Thyroid gland (tissue), 4 donors: Measurements from ENCODE around the gene HSD3B7. TPM values are rescaled to one million over a fixed set of nuclear protein-coding genes. Genes with fewer than 3 reads are reported as not detected.
A peak's percentile ranks its signal among the peaks of the same experiment; 100 is the strongest.

ENCODE experiments used
- DNase-seq, 2 donors: peaks; one replicate each; pipeline ENCODE4 v3.0.0-alpha.2; 2019
- H3K27ac ChIP-seq, 3 donors: fragments of 200-600 bp; sonication (generic); 1 replicate in 2 of 3; 2 replicates in 1 of 3; pipeline ENCODE4 v1.5.1; 2016 to 2019; ENCODE audit warnings: mild to moderate bottlenecking in 1 of 3, moderate library complexity in 1 of 3
- H3K27me3 ChIP-seq: fragments of 200-600 bp; sonication (generic); one replicate; pipeline ENCODE4 v1.5.1; 2019
- H3K36me3 ChIP-seq, 2 donors: fragments of 200-600 bp; sonication (generic); one replicate each; pipeline ENCODE4 v1.5.1; 2016 to 2019
- H3K4me1 ChIP-seq, 2 donors: fragments of 200-600 bp; sonication (generic); one replicate each; pipeline ENCODE4 v1.5.1; 2017 to 2019
- H3K4me3 ChIP-seq, 3 donors: fragments of 200-600 bp; sonication (generic); replicated peaks in 1 of 3; 1 replicate in 2 of 3; 2 replicates in 1 of 3; pipeline ENCODE4 v1.5.1; 2016; ENCODE audit warnings: mild to moderate bottlenecking in 1 of 3
- H3K9me3 ChIP-seq: fragments of 200-600 bp; sonication (generic); one replicate; pipeline ENCODE4 v1.5.1; 2017
- CTCF ChIP-seq, 6 experiments: fragments of 200-600 bp in 3 of 6; fragments of 450-650 bp in 3 of 6; sonication (generic) in 3 of 6; IDR thresholded peaks; one replicate each; pipeline ENCODE4 v1.5.1; 2016 to 2019; ENCODE audit warnings: antibody characterized with exemption in 6 of 6, mild to moderate bottlenecking in 2 of 6, inconsistent platforms in 1 of 6, moderate library complexity in 1 of 6
- POLR2A ChIP-seq, 2 donors: fragments of 450-650 bp; IDR thresholded peaks; one replicate each; pipeline ENCODE4 v1.6.1; 2017; ENCODE audit warnings: antibody characterized with exemption in 2 of 2, mild to moderate bottlenecking in 2 of 2, moderate library complexity in 1 of 2
- WGBS, 2 donors: methylation state at CpG; one replicate each; pipeline ENCODE4 v1.1.5; 2017; 5-methylcytosine and 5-hydroxymethylcytosine counted together
- intact Hi-C: fragments of 100-400 bp; cut with DNase I; formaldehyde crosslinking; loops from one replicate; pipeline ENCODE4 v1.15.1; 2023
- total RNA-seq, 4 donors: library from RNA; depleted of rRNA; stranded (reverse); fragments of >200 nt; gene quantifications; one replicate each; pipeline ENCODE4 v1.2.3, GENCODE V29; 2016

The HSD3B7 gene
- total RNA-seq, 4 donors from 2014 or later, result 4.0 to 13.8 (median 10.9) TPM

GRCh38 chr16:30997725-30998711 lies 13.0 kb downstream of the HSD3B7 start:
- WGBS, 2 donors, result 59 to 71% methylated on average over 19 to 21 of the region's 21 CpGs
- peaks cover 4% of the 10 kb centered on the region for H3K27me3 ChIP-seq
- peaks cover 10 to 15% of the 10 kb centered on the region in 2 donors for H3K4me1 ChIP-seq
- peak overlapping the region in 1 of 3 donors; percentile 22 for H3K27ac ChIP-seq
- DNase-seq, result no peak
- no peaks in the 10 kb centered on the region for H3K9me3 ChIP-seq
- no peak for TF ChIP-seq POLR2A (IDR thresholded peaks at IDR 0.05)
- no peak for TF ChIP-seq CTCF (IDR thresholded peaks at IDR 0.05)
- intact Hi-C loops, result no loop called here
- H3K36me3 ChIP-seq, result no peaks in the 10 kb centered on the region
- H3K4me3 ChIP-seq, result peak overlapping the region in 1 of 3 donors; percentile 30

- WGBS, 2 donors, result 75 to 81% methylated on average over 6 of the region's 6 CpGs
- H3K4me3 ChIP-seq, result no peak overlapping the region
- no peak overlapping the region for H3K27ac ChIP-seq
- peaks cover 10 to 15% of the 10 kb centered on the region in 2 donors for H3K4me1 ChIP-seq
- no peaks in the 10 kb centered on the region for H3K36me3 ChIP-seq
- intact Hi-C loops, result no loop called here
- TF ChIP-seq CTCF (IDR thresholded peaks at IDR 0.05) (no peak), POLR2A (IDR thresholded peaks at IDR 0.05) (no peak)
- no peak for DNase-seq
- no peaks in the 10 kb centered on the region for H3K9me3 ChIP-seq
- peaks cover 4% of the 10 kb centered on the region for H3K27me3 ChIP-seq
These were observed 14.1 kb downstream of the HSD3B7 start for GRCh38 chr16:30998852-30999761.

- TF ChIP-seq CTCF (IDR thresholded peaks at IDR 0.05) (no peak), POLR2A (IDR thresholded peaks at IDR 0.05) (no peak)
- H3K36me3 ChIP-seq, result no peaks in the 10 kb centered on the region
- no peak overlapping the region for H3K4me3 ChIP-seq
- H3K4me1 ChIP-seq, result peaks cover 10 to 15% of the 10 kb centered on the region in 2 donors
- intact Hi-C loops, result no loop called here
- 87 to 92% methylated on average over 19 of the region's 19 CpGs for WGBS, 2 donors
- H3K27ac ChIP-seq, result no peak overlapping the region
- peaks cover 4% of the 10 kb centered on the region for H3K27me3 ChIP-seq
- DNase-seq, result no peak
- H3K9me3 ChIP-seq, result no peaks in the 10 kb centered on the region
These were observed 15.8 kb downstream of the HSD3B7 start for GRCh38 chr16:31000671-31001382.

GRCh38 chr16:31001507-31002249 lies 16.7 kb downstream of the HSD3B7 start:
- 55 to 58% methylated on average over 16 of the region's 16 CpGs for WGBS, 2 donors
- Histone ChIP-seq H3K36me3 (no peaks in the 10 kb centered on the region), H3K27ac (no peak overlapping the region), H3K4me3 (no peak overlapping the region), H3K9me3 (no peaks in the 10 kb centered on the region), H3K27me3 (peaks cover 1% of the 10 kb centered on the region), H3K4me1 (peaks cover 7 to 12% of the 10 kb centered on the region in 2 donors)
- intact Hi-C loops, result no loop called here
- TF ChIP-seq CTCF (IDR thresholded peaks at IDR 0.05) (no peak), POLR2A (IDR thresholded peaks at IDR 0.05) (no peak)
- no peak for DNase-seq
